Activated CD4-positive, alpha-beta T cell treated with anti-CD3 and anti-CD28 coated beads, Interleukin-2, amount 10 ng/mL, durations not matched to agents 7 days and 5 days (primary cell): ENCODE results near the gene DPYSL3. TPM values are rescaled to one million over a fixed set of nuclear protein-coding genes. Genes with fewer than 3 reads are reported as not detected.

Source experiments
- CTCF ChIA-PET: fragments of 350-600 bp; sonication (Branson Sonifier 250); formaldehyde crosslinking; loops from one replicate; lab custom pipeline; 2021; ENCODE audit warnings: antibody characterized with exemption; lab: Charles Lee
- POLR2A ChIA-PET: fragments of 350-600 bp; sonication (Branson Sonifier 250); formaldehyde crosslinking; loops from one replicate; lab custom pipeline; 2021; ENCODE audit warnings: antibody characterized with exemption; lab: Charles Lee
- DNase-seq: peaks from one replicate; pipeline ENCODE4 v3.0.0-alpha.2; 2020
- H3K27ac Mint-ChIP-seq: one replicate; pipeline ENCODE4 v1.8.0; 2021; ENCODE audit warnings: mild to moderate bottlenecking, moderate library complexity, mixed read lengths
- H3K27me3 Mint-ChIP-seq: one replicate; pipeline ENCODE4 v1.8.0; 2021; ENCODE audit warnings: mixed read lengths
- H3K36me3 Mint-ChIP-seq: one replicate; pipeline ENCODE4 v1.8.0; 2021; ENCODE audit warnings: low read depth, mixed read lengths
- H3K4me1 Mint-ChIP-seq: one replicate; pipeline ENCODE4 v1.8.0; 2021; ENCODE audit warnings: mixed read lengths
- H3K4me3 Mint-ChIP-seq: one replicate; pipeline ENCODE4 v1.8.0; 2021; ENCODE audit warnings: mild to moderate bottlenecking, moderate library complexity, mixed read lengths
- H3K9me3 Mint-ChIP-seq: one replicate; pipeline ENCODE4 v1.8.0; 2021; ENCODE audit warnings: mixed read lengths
- total RNA-seq, 2 experiments: library from RNA; stranded (reverse); gene quantifications; one replicate each; pipeline ENCODE4 v1.2.3, GENCODE V29; 2021

DPYSL3 gene
- total RNA-seq, 2 experiments from 2014 or later: not detected

DNA sequence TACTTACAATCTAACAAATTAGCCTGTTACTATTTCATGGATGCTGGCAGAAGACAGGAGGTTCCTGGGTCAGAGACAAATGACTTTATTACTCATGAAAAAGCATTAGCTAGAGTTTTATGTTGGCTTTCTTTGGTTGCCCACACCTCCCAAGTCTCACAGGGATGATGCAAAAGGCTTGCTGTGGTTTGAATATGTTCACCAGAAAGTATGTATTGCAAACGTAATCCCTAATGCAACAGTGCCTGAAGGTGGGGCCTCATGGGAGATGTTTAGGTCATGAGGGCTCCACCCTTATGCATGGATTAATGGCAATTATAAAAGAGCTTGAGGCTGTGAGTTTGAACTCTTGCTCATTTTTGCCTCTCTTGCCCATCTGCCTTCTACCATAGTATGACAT, 28.5 kb downstream of the DPYSL3 start:
- Mint-ChIP-seq H3K9me3 (peaks cover 2% of the 10 kb centered on the region), H3K4me3 (no peak overlapping the region), H3K27ac (no peak overlapping the region), H3K36me3 (no peaks in the 10 kb centered on the region), H3K4me1 (no peaks in the 10 kb centered on the region), H3K27me3 (peaks cover 10% of the 10 kb centered on the region)
- POLR2A ChIA-PET: no interaction called here
- CTCF ChIA-PET: no interaction called here
- DNase-seq: no peak

DNA sequence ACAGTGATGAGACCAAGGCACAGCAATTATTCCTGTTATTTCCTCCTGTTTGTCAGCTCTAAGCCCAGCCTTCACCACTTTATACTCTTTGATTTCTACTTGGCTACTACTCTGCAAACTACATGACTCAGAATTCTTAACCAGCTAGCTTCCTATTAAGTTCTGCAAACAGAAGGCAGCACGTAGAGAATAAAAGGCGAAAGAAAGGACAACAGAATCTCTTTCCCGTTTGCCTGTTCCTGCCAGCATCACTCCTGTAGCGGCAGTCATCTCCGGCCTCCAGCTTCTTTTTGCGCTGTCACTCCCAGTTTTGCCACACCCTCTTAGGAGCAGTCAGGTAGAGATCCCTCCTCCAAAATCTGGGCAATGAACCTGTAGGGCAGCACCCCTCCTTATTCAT, 29.9 kb downstream of the DPYSL3 start:
- Mint-ChIP-seq H3K9me3 (no peaks in the 10 kb centered on the region), H3K27me3 (peaks cover 10% of the 10 kb centered on the region), H3K4me1 (no peaks in the 10 kb centered on the region), H3K27ac (no peak overlapping the region), H3K36me3 (no peaks in the 10 kb centered on the region), H3K4me3 (no peak overlapping the region)
- ChIA-PET CTCF (no interaction called here), POLR2A (no interaction called here)
- DNase-seq: no peak

DNA sequence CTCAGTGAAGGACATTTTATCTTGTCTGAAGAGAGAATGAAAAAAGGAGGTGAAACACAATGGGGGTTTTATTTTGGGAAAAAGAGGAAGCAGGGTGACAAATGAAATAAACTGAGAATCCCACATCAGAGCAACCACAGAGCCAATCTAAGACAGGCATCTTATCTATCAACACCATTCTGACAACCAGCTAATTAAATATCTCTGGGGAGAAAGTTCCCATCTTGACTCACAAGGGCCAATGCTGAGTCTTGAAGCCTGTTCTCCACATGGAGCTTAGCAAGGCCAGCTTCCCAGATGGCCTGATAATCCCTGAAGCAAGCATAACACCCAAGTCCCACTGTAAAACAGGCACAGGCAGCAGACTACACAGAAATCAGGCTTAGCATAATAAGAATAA, 30.4 kb downstream of the DPYSL3 start:
- no peak for DNase-seq
- Mint-ChIP-seq H3K4me1 (no peaks in the 10 kb centered on the region), H3K27me3 (peaks cover 10% of the 10 kb centered on the region), H3K4me3 (no peak overlapping the region), H3K9me3 (no peaks in the 10 kb centered on the region), H3K27ac (no peak overlapping the region), H3K36me3 (no peaks in the 10 kb centered on the region)
- ChIA-PET CTCF (no interaction called here), POLR2A (no interaction called here)

- ChIA-PET POLR2A (no interaction called here), CTCF (no interaction called here)
- no peaks in the 10 kb centered on the region for H3K36me3 Mint-ChIP-seq
- H3K4me1 Mint-ChIP-seq: no peaks in the 10 kb centered on the region
- H3K9me3 Mint-ChIP-seq: no peaks in the 10 kb centered on the region
- H3K27ac Mint-ChIP-seq: no peak overlapping the region
- no peaks in the 10 kb centered on the region for H3K27me3 Mint-ChIP-seq
- H3K4me3 Mint-ChIP-seq: no peak overlapping the region
- no peak for DNase-seq
Measured at GRCh38 chr5:147474140-147474539, 35.7 kb downstream of the DPYSL3 start.

- no peaks in the 10 kb centered on the region for H3K27me3 Mint-ChIP-seq
- no peak for DNase-seq
Measured at GRCh38 chr5:147472664-147473475, 37.0 kb downstream of the DPYSL3 start.

GRCh38 chr5:147467973-147468508, 41.8 kb downstream of the DPYSL3 start:
- Mint-ChIP-seq H3K27ac (no peak overlapping the region), H3K4me3 (no peak overlapping the region)

More at GRCh38 chr5:147472664-147473475, 37.0 kb downstream of the DPYSL3 start:
- no peaks in the 10 kb centered on the region for H3K9me3 Mint-ChIP-seq
- H3K27ac Mint-ChIP-seq: no peak overlapping the region
- no peaks in the 10 kb centered on the region for H3K4me1 Mint-ChIP-seq
- no peak overlapping the region for H3K4me3 Mint-ChIP-seq
- ChIA-PET CTCF (no interaction called here), POLR2A (no interaction called here)
- H3K36me3 Mint-ChIP-seq: no peaks in the 10 kb centered on the region

DNA sequence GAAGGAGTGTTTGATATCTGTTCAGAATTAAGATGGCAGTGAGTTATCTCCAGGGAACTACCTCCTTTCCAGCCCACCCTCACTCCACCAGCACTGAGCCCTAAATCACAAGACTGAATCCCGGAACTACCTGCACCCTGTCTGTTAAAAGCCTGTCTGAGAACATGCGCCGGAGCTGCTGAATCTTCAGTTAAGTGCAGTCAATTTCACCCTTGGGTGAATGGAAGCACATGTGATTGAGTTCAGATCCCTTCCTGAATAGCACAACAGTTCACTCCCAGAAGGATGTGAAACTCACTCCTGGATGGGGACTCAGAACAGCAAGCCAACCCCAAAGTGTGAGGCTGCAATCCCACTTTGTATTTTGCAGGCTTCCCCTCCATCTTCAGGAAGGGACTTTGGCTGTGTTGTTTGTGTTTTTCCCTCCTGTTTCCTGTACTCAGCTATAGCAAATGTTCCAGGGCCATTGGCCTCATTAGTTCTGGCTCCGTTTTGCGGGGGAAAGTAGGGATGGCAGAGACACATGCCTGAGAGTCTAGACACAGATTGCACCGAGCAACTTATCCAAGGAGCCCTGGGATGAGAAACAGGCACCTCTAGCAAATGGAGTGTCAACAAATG, 43.4 kb downstream of the DPYSL3 start:
- Mint-ChIP-seq H3K9me3 (no peaks in the 10 kb centered on the region), H3K36me3 (no peaks in the 10 kb centered on the region), H3K27me3 (no peaks in the 10 kb centered on the region), H3K4me1 (no peaks in the 10 kb centered on the region), H3K4me3 (no peak overlapping the region), H3K27ac (no peak overlapping the region)
- DNase-seq: no peak
- ChIA-PET POLR2A (no interaction called here), CTCF (no interaction called here)

More at GRCh38 chr5:147467973-147468508, 41.8 kb downstream of the DPYSL3 start:
- Mint-ChIP-seq H3K27me3 (no peaks in the 10 kb centered on the region), H3K9me3 (no peaks in the 10 kb centered on the region), H3K4me1 (no peaks in the 10 kb centered on the region), H3K36me3 (no peaks in the 10 kb centered on the region)
- no peak for DNase-seq
- ChIA-PET POLR2A (no interaction called here), CTCF (no interaction called here)

DNA sequence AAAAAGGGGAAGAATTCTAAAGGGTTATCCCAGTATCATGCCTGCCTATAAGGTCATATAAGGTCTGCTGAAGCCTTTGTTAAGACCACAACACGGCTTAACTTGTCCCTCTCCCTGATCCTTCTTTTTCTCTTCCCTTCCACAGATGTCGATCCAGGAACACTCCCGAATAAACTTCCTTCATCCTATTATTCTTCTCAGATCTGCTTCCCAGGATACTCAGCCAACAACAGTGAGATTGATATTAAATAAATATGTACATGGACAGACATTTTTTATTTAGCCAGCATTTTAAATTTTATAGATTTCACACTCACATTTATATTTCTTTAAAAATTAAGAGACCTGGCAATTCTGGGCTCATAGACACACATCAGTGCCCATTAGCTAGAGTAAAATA, 44.1 kb downstream of the DPYSL3 start:
- H3K4me1 Mint-ChIP-seq: no peaks in the 10 kb centered on the region
- no peak for DNase-seq
- no peaks in the 10 kb centered on the region for H3K36me3 Mint-ChIP-seq
- no peaks in the 10 kb centered on the region for H3K27me3 Mint-ChIP-seq
- H3K9me3 Mint-ChIP-seq: no peaks in the 10 kb centered on the region
- ChIA-PET CTCF (no interaction called here), POLR2A (no interaction called here)
- H3K27ac Mint-ChIP-seq: no peak overlapping the region
- H3K4me3 Mint-ChIP-seq: no peak overlapping the region

- Mint-ChIP-seq H3K27me3 (peaks cover 2% of the 10 kb centered on the region), H3K4me3 (no peak overlapping the region), H3K4me1 (no peaks in the 10 kb centered on the region), H3K27ac (no peak overlapping the region), H3K36me3 (no peaks in the 10 kb centered on the region), H3K9me3 (no peaks in the 10 kb centered on the region)
- no peak for DNase-seq
- POLR2A ChIA-PET: no interaction called here
- CTCF ChIA-PET: no interaction called here
Measured at GRCh38 chr5:147464211-147464610, 45.7 kb downstream of the DPYSL3 start.

GRCh38 chr5:147461915-147462314, 48.0 kb downstream of the DPYSL3 start:
- CTCF ChIA-PET: no interaction called here
- POLR2A ChIA-PET: no interaction called here
- no peak for DNase-seq
- Mint-ChIP-seq H3K36me3 (no peaks in the 10 kb centered on the region), H3K9me3 (no peaks in the 10 kb centered on the region), H3K27ac (no peak overlapping the region), H3K4me1 (no peaks in the 10 kb centered on the region), H3K27me3 (peaks cover 4% of the 10 kb centered on the region), H3K4me3 (no peak overlapping the region)

- no peaks in the 10 kb centered on the region for H3K4me1 Mint-ChIP-seq
- peaks cover 17% of the 10 kb centered on the region for H3K27me3 Mint-ChIP-seq
- CTCF ChIA-PET: interaction anchor here (0.9 kb wide), 2 partner anchors 27 to 29 kb away, joined by 3 read pairs; no protein-coding TSS in a partner anchor
- no peaks in the 10 kb centered on the region for H3K36me3 Mint-ChIP-seq
- DNase-seq: no peak
- POLR2A ChIA-PET: no interaction called here
- H3K27ac Mint-ChIP-seq: no peak overlapping the region
- H3K4me3 Mint-ChIP-seq: no peak overlapping the region
- H3K9me3 Mint-ChIP-seq: no peaks in the 10 kb centered on the region
Measured at GRCh38 chr5:147460380-147460779, 49.5 kb downstream of the DPYSL3 start.

DNA sequence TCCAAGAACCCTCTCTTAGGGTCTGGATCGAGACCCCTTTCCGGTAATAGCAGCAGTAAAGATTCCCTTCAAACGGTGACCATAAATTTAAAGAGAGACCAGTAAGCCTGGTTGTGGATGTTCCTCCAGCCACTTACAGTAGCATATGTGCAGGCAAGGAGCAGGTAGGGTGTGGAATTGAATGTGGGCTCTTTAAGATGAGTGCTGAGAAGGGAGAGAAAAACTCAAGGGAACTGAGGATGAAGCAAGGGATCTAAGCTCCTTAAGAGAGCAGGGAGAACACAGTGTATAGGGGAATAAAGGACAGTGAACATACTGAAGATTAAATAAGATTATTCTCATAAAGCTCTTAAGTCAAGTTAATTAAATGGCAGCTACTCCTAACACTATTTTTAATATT, 51.3 kb downstream of the DPYSL3 start:
- Mint-ChIP-seq H3K27ac (no peak overlapping the region), H3K9me3 (no peaks in the 10 kb centered on the region), H3K27me3 (peaks cover 32% of the 10 kb centered on the region), H3K4me1 (peaks cover 4% of the 10 kb centered on the region), H3K4me3 (no peak overlapping the region), H3K36me3 (no peaks in the 10 kb centered on the region)
- DNase-seq: no peak
- POLR2A ChIA-PET: no interaction called here
- CTCF ChIA-PET: no interaction called here

GRCh38 chr5:147455822-147456450, 53.9 kb downstream of the DPYSL3 start:
- ChIA-PET CTCF (no interaction called here), POLR2A (no interaction called here)
- DNase-seq: no peak
- H3K9me3 Mint-ChIP-seq: no peaks in the 10 kb centered on the region
- no peak overlapping the region for H3K27ac Mint-ChIP-seq
- no peak overlapping the region for H3K4me3 Mint-ChIP-seq
- H3K27me3 Mint-ChIP-seq: peaks cover 52% of the 10 kb centered on the region
- peaks cover 8% of the 10 kb centered on the region for H3K4me1 Mint-ChIP-seq
- no peaks in the 10 kb centered on the region for H3K36me3 Mint-ChIP-seq
